WTC11 (cell line): ENCODE results near the gene NEK6. TPM values are rescaled to one million over a fixed set of nuclear protein-coding genes. Genes with fewer than 3 reads are reported as not detected.
A peak's percentile ranks its signal among the peaks of the same experiment; 100 is the strongest.

Source experiments
- ATAC-seq: fragments of 200-7000 bp; cut with Tn5 transposase; 2 replicates; pipeline ENCODE4 v1.10.0; 2021; ENCODE audit warnings: mild to moderate bottlenecking, moderate library complexity
- CTCF ChIA-PET: fragments of 300-600 bp; sonication (Branson Sonifier 250); formaldehyde crosslinking; loops from one replicate; lab custom pipeline; 2021; ENCODE audit warnings: antibody characterized with exemption; lab: Charles Lee
- POLR2A ChIA-PET: fragments of 350-600 bp; sonication (Branson Sonifier 250); formaldehyde crosslinking; loops from one replicate; lab custom pipeline; 2021; ENCODE audit warnings: antibody characterized with exemption; lab: Charles Lee
- DNase-seq: peaks from one replicate; pipeline ENCODE4 v3.0.0; 2021; ENCODE audit warnings: low spot score
- H3K27ac Mint-ChIP-seq: 2 replicates; pipeline ENCODE4 v1.8.0; 2021; ENCODE audit warnings: mixed read lengths
- H3K27me3 Mint-ChIP-seq: 2 replicates; pipeline ENCODE4 v1.8.0; 2021; ENCODE audit warnings: low read depth, mild to moderate bottlenecking, moderate library complexity, mixed read lengths
- H3K36me3 Mint-ChIP-seq: 2 replicates; pipeline ENCODE4 v1.8.0; 2021; ENCODE audit warnings: mixed read lengths
- H3K4me1 Mint-ChIP-seq: 2 replicates; pipeline ENCODE4 v1.8.0; 2022; ENCODE audit warnings: mixed read lengths
- H3K4me3 Mint-ChIP-seq: 2 replicates; pipeline ENCODE4 v1.8.0; 2021; ENCODE audit warnings: mild to moderate bottlenecking, moderate library complexity, mixed read lengths
- H3K9me3 Mint-ChIP-seq: 2 replicates; pipeline ENCODE4 v1.8.0; 2021; ENCODE audit warnings: mixed read lengths
- ERG ChIP-seq: fragments of 250-450 bp; sonication (Bioruptor Pico); IDR thresholded peaks from 2 replicates; pipeline ENCODE4 v1.8.0; 2021; ENCODE audit warnings: mild to moderate bottlenecking
- ETV6 ChIP-seq: sonication (generic); formaldehyde crosslinking; IDR thresholded peaks from 2 replicates; pipeline ENCODE4 v1.8.1; 2022; ENCODE audit warnings: mild to moderate bottlenecking, missing genetic modification reagents
- FOXP1 ChIP-seq: sonication (generic); formaldehyde crosslinking; IDR thresholded peaks from 2 replicates; pipeline ENCODE4 v1.8.0; 2022; ENCODE audit warnings: missing genetic modification reagents, mild to moderate bottlenecking, moderate library complexity, borderline replicate concordance
- GTF2I ChIP-seq: fragments of 250-450 bp; sonication (Bioruptor Pico); conservative IDR thresholded peaks from 2 replicates; pipeline ENCODE4 v1.4.0; 2021; ENCODE audit warnings: mild to moderate bottlenecking
- IRF1 ChIP-seq: sonication (generic); formaldehyde crosslinking; IDR thresholded peaks from 2 replicates; pipeline ENCODE4 v1.8.0; 2023; ENCODE audit warnings: missing genetic modification reagents
- JUN ChIP-seq: sonication (generic); formaldehyde crosslinking; IDR thresholded peaks from 2 replicates; pipeline ENCODE4 v1.8.0; 2023; ENCODE audit warnings: mild to moderate bottlenecking, missing genetic modification reagents
- MXD4 ChIP-seq: fragments of 250-450 bp; sonication (Bioruptor Pico); IDR thresholded peaks from 2 replicates; pipeline ENCODE4 v1.8.0; 2021; ENCODE audit warnings: mild to moderate bottlenecking, moderate library complexity, borderline replicate concordance
- NFYB ChIP-seq: sonication (generic); formaldehyde crosslinking; conservative IDR thresholded peaks from 2 replicates; pipeline ENCODE4 v1.8.0; 2022; ENCODE audit warnings: low read depth, missing genetic modification reagents
- NR3C1 ChIP-seq: sonication (generic); formaldehyde crosslinking; conservative IDR thresholded peaks from 2 replicates; pipeline ENCODE4 v1.8.1; 2023; ENCODE audit warnings: low read depth, mild to moderate bottlenecking, missing genetic modification reagents
- OVOL2 ChIP-seq: fragments of 250-450 bp; sonication (Bioruptor Pico); IDR thresholded peaks from 2 replicates; pipeline ENCODE4 v1.9.0; 2021; ENCODE audit warnings: mild to moderate bottlenecking, borderline replicate concordance
- RELA ChIP-seq: sonication (generic); formaldehyde crosslinking; IDR thresholded peaks from 2 replicates; pipeline ENCODE4 v1.8.1; 2022; ENCODE audit warnings: missing genetic modification reagents, mild to moderate bottlenecking, borderline replicate concordance
- RORB ChIP-seq: fragments of 250-450 bp; sonication (Bioruptor Pico); IDR thresholded peaks from 2 replicates; pipeline ENCODE4 v1.9.0; 2021; ENCODE audit warnings: mild to moderate bottlenecking
- SMAD3 ChIP-seq: sonication (generic); formaldehyde crosslinking; IDR thresholded peaks from 2 replicates; pipeline ENCODE4 v1.8.0; 2022; ENCODE audit warnings: missing genetic modification reagents, mild to moderate bottlenecking, borderline replicate concordance
- SMAD4 ChIP-seq: sonication (generic); formaldehyde crosslinking; IDR thresholded peaks from 2 replicates; pipeline ENCODE4 v1.8.0; 2022; ENCODE audit warnings: mild to moderate bottlenecking, missing genetic modification reagents
- TCF7 ChIP-seq: sonication (generic); formaldehyde crosslinking; IDR thresholded peaks from 2 replicates; pipeline ENCODE4 v1.8.0; 2022; ENCODE audit warnings: mild to moderate bottlenecking, low read depth, missing genetic modification reagents, moderate library complexity
- TEAD1 ChIP-seq: sonication (generic); formaldehyde crosslinking; IDR thresholded peaks from 2 replicates; pipeline ENCODE4 v1.8.0; 2022; ENCODE audit warnings: mild to moderate bottlenecking, missing genetic modification reagents
- USF2 ChIP-seq: sonication (generic); formaldehyde crosslinking; IDR thresholded peaks from 2 replicates; pipeline ENCODE4 v1.8.1; 2023; ENCODE audit warnings: mild to moderate bottlenecking, missing genetic modification reagents, moderate library complexity
- ZNF121 ChIP-seq: sonication (generic); formaldehyde crosslinking; IDR thresholded peaks from 2 replicates; pipeline ENCODE4 v1.8.0; 2023; ENCODE audit warnings: missing genetic modification reagents
- ZNF219 ChIP-seq: sonication (generic); formaldehyde crosslinking; IDR thresholded peaks from 2 replicates; pipeline ENCODE4 v1.8.0; 2023; ENCODE audit warnings: missing genetic modification reagents, mild to moderate bottlenecking, borderline replicate concordance
- ZNF232 ChIP-seq: sonication (generic); formaldehyde crosslinking; IDR thresholded peaks from 2 replicates; pipeline ENCODE4 v1.8.0; 2022; ENCODE audit warnings: mild to moderate bottlenecking, missing genetic modification reagents
- ZNF317 ChIP-seq: sonication (generic); formaldehyde crosslinking; IDR thresholded peaks from 2 replicates; pipeline ENCODE4 v1.8.1; 2023; ENCODE audit warnings: low read depth, mild to moderate bottlenecking, moderate library complexity, missing genetic modification reagents, borderline replicate concordance
- ZNF425 ChIP-seq: fragments of 250-450 bp; sonication (Bioruptor Pico); conservative IDR thresholded peaks from 2 replicates; pipeline ENCODE4 v1.9.0; 2021; ENCODE audit warnings: mild to moderate bottlenecking
- total RNA-seq: library from RNA; stranded (reverse); gene quantifications from 3 replicates; pipeline ENCODE4 v1.2.3, GENCODE V29; 2021

The NEK6 gene
- total RNA-seq, 1 experiment from 2014 or later = 23.0 TPM

- POLR2A ChIA-PET = no interaction called here
- no peaks in the 10 kb centered on the region for H3K27me3 Mint-ChIP-seq
- CTCF ChIA-PET = no interaction called here
- TF ChIP-seq TEAD1 (CRISPR knock-in tag) = no peak
- TF ChIP-seq SMAD4 = no peak
- TF ChIP-seq OVOL2 (CRISPR knock-in tag) = no peak
- no peak for TF ChIP-seq USF2 (CRISPR knock-in tag)
- TF ChIP-seq SMAD3 = no peak
- no peak for DNase-seq
- no peak overlapping the region for H3K4me3 Mint-ChIP-seq
- peaks cover 35% of the 10 kb centered on the region for H3K36me3 Mint-ChIP-seq
- peak overlapping the region; percentile 63 for H3K27ac Mint-ChIP-seq
- 0 out of 2 replicates have a peak, but pooled peaks cover 6% of the 10 kb centered on the region for H3K4me1 Mint-ChIP-seq
- ATAC-seq = no peak
- H3K9me3 Mint-ChIP-seq = no peaks in the 10 kb centered on the region
Observed at GRCh38 chr9:124353811-124354274, 96.1 kb downstream of the NEK6 start.

GRCh38 chr9:124354346-124355038 lies 96.7 kb downstream of the NEK6 start:
- peak overlapping the region; percentile 60; the same call in 1 of the 2 replicates for H3K27ac Mint-ChIP-seq
- H3K4me1 Mint-ChIP-seq = 0 out of 2 replicates have a peak, but pooled peaks cover 6% of the 10 kb centered on the region
- DNase-seq = no peak
- ChIA-PET CTCF (no interaction called here), POLR2A (no interaction called here)
- no peak for ATAC-seq
- no peaks in the 10 kb centered on the region for H3K27me3 Mint-ChIP-seq
- no peak for TF ChIP-seq GTF2I (CRISPR knock-in tag)
- TF ChIP-seq TCF7 (CRISPR knock-in tag) = no peak
- TF ChIP-seq SMAD3 = no peak
- TF ChIP-seq IRF1 (CRISPR knock-in tag) = no peak
- no peak for TF ChIP-seq ERG (CRISPR knock-in tag)
- TF ChIP-seq MXD4 (CRISPR knock-in tag) = no peak
- 0 out of 2 replicates have a peak, but pooled peaks have one; percentile 11 for TF ChIP-seq ZNF121 (CRISPR knock-in tag)
- TF ChIP-seq FOXP1 (CRISPR knock-in tag) = 0 out of 2 replicates have a peak, but pooled peaks have one; percentile 30
- no peak for TF ChIP-seq OVOL2 (CRISPR knock-in tag)
- no peaks in the 10 kb centered on the region for H3K9me3 Mint-ChIP-seq
- H3K36me3 Mint-ChIP-seq = peaks cover 35% of the 10 kb centered on the region
- no peak overlapping the region for H3K4me3 Mint-ChIP-seq

- CTCF ChIA-PET = interaction anchor here (0.8 kb wide), 1 partner anchor 229 kb away, joined by 3 read pairs; no protein-coding TSS in a partner anchor
- no peaks in the 10 kb centered on the region for H3K27me3 Mint-ChIP-seq
- H3K27ac Mint-ChIP-seq = peak overlapping the region; percentile 63; the same call in 1 of the 2 replicates
- ATAC-seq (no peak), DNase-seq (no peak)
- no peaks in the 10 kb centered on the region for H3K9me3 Mint-ChIP-seq
- H3K4me1 Mint-ChIP-seq = 0 out of 2 replicates have a peak, but pooled peaks cover 11% of the 10 kb centered on the region
- H3K36me3 Mint-ChIP-seq = peaks cover 35% of the 10 kb centered on the region
- POLR2A ChIA-PET = interaction anchor here (0.6 kb wide), 1 partner anchor 22 kb away, joined by 3 read pairs; no protein-coding TSS in a partner anchor
- H3K4me3 Mint-ChIP-seq = no peak overlapping the region
- TF ChIP-seq NR3C1 (CRISPR knock-in tag) = no peak
- no peak for TF ChIP-seq RORB (CRISPR knock-in tag)
- TF ChIP-seq ZNF121 (CRISPR knock-in tag) = no peak
- no peak for TF ChIP-seq NFYB (CRISPR knock-in tag)
- no peak for TF ChIP-seq RELA
- TF ChIP-seq ZNF425 = no peak
- no peak for TF ChIP-seq ZNF232
- TF ChIP-seq ETV6 (CRISPR knock-in tag) = no peak
- TF ChIP-seq JUN = no peak
- TF ChIP-seq ZNF317 (CRISPR knock-in tag) = no peak
- no peak for TF ChIP-seq ZNF219 (CRISPR knock-in tag)
Observed at GRCh38 chr9:124355039-124355940, 97.5 kb downstream of the NEK6 start.
